SIG-M5 treated with dmso at 0.1 percent for 504 hours (cell line): Measurements from ENCODE around the gene ACAP3.

ENCODE experiments used
- DNase-seq: peaks from one replicate; lab custom pipeline; 2025; ENCODE audit not compliant: unreplicated experiment; lab: John Stamatoyannopoulos, UW

Gene ACAP3

DNA sequence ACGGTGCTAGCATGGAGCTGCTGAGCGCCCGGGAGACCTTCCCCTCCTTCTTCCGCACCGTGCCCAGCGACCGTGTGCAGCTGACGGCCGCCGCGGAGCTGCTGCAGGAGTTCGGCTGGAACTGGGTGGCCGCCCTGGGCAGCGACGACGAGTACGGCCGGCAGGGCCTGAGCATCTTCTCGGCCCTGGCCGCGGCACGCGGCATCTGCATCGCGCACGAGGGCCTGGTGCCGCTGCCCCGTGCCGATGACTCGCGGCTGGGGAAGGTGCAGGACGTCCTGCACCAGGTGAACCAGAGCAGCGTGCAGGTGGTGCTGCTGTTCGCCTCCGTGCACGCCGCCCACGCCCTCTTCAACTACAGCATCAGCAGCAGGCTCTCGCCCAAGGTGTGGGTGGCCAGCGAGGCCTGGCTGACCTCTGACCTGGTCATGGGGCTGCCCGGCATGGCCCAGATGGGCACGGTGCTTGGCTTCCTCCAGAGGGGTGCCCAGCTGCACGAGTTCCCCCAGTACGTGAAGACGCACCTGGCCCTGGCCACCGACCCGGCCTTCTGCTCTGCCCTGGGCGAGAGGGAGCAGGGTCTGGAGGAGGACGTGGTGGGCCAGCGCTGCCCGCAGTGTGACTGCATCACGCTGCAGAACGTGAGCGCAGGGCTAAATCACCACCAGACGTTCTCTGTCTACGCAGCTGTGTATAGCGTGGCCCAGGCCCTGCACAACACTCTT lies 24.5 kb upstream of the ACAP3 start:
- no peak for DNase-seq

DNA sequence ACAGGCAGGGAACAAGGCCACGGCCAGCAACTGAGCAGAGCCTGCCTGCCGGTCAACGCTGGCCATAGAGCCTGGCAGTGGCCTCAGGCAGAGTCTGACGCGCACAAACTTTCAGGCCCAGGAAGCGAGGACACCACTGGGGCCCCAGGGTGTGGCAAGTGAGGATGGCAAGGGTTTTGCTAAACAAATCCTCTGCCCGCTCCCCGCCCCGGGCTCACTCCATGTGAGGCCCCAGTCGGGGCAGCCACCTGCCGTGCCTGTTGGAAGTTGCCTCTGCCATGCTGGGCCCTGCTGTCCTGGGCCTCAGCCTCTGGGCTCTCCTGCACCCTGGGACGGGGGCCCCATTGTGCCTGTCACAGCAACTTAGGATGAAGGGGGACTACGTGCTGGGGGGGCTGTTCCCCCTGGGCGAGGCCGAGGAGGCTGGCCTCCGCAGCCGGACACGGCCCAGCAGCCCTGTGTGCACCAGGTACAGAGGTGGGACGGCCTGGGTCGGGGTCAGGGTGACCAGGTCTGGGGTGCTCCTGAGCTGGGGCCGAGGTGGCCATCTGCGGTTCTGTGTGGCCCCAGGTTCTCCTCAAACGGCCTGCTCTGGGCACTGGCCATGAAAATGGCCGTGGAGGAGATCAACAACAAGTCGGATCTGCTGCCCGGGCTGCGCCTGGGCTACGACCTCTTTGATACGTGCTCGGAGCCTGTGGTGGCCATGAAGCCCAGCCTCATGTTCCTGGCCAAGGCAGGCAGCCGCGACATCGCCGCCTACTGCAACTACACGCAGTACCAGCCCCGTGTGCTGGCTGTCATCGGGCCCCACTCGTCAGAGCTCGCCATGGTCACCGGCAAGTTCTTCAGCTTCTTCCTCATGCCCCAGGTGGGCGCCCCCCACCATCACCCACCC lies 23.6 kb upstream of the ACAP3 start, which contains the start of gene TAS1R3:
TAS1R3 (plus strand) TSS at position 213 of the 898 bp plus-strand sequence; CDS start at position 279, 66 bp downstream.
- DNase-seq: no peak

DNA sequence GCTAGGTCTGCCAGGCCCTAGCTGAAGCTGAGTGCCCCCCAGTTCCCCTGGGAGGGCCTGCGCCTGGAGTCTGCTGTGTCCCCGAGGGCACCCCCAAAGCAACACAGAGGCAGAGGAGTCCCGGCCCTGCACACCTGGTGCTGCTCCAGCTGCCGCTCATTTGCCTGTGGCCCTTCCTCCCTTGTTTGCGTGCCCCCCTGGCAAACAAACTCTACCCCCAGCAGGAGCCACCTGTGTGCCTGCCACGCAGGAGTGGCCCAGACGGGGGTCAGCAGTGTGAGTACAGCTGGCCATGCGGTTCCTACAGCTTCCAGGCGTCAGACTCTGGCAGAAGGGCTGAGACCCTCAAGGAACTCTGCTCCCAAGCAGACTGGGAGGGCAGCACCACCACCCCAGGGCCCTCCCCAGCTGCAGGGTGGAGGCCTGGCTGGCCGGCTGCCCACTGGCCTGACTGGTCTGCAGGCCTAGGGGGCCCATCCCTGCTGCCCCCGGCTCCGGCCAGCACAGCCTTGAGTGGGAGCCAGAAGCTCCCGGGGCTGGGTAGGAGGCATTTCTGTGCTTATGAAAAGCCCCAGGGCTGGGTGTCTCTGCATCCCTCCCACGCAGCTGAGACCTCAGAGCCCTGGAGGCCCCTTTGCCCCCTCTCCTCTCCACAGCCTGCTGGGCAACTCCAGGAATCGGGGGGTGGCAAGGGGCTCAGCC lies 22.8 kb upstream of the ACAP3 start:
- no peak for DNase-seq

DNA sequence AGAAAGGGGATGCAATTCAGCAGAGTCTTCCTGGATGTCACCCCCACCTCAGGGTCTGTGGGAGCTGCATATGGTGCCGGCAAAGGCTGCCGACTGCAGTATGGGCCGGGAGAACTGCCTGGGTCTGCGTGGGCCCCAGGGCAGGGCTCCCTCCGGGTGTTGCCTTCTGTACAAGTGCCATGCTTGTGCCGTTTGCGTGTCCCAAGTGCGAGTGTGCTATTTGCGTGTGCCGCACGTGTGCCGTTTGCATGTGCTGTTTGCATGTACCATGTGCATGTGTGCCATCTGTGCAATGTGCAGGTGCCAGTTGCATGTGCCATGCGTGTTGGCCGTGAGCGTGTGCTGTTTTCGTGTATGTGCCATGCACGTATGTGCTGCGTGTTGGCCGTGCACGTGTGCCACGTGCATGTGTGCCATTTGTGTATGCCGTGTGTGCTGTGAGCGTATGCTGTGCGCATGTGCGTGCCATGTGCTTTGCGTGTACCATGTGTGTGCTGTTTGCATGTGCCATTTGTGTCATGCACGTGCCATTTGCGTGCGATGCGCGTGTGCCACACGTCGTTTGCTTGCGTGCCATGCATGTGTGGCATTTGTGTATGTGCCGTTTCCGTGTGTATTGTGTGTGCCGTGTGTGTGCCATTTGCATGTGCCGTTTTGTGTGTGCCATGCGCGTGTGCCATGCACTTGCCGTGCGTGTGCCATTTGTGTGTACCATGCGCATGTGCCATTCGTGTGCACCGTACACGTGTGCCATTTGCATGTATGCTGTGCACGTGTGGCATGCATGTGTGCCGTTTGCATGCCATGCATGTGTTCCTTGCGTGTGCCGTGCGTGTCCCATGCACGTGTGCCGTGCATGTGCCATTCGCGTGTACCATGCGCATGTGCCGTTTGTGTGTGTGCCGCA lies 21.8 kb upstream of the ACAP3 start:
- no peak for DNase-seq

DNA sequence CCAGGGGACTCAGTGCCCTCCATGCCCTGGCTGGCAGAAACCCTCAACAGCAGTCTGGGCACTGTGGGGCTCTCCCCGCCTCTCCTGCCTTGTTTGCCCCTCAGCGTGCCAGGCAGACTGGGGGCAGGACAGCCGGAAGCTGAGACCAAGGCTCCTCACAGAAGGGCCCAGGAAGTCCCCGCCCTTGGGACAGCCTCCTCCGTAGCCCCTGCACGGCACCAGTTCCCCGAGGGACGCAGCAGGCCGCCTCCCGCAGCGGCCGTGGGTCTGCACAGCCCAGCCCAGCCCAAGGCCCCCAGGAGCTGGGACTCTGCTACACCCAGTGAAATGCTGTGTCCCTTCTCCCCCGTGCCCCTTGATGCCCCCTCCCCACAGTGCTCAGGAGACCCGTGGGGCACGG lies 20.5 kb upstream of the ACAP3 start:
- no peak for DNase-seq

DNA sequence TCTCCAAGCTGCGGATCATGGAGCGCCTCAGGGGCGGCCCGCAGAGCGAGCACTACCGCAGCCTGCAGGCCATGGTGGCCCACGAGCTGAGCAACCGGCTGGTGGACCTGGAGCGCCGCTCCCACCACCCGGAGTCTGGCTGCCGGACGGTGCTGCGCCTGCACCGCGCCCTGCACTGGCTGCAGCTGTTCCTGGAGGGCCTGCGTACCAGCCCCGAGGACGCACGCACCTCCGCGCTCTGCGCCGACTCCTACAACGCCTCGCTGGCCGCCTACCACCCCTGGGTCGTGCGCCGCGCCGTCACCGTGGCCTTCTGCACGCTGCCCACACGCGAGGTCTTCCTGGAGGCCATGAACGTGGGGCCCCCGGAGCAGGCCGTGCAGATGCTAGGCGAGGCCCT lies 19.6 kb upstream of the ACAP3 start:
- no peak for DNase-seq

DNA sequence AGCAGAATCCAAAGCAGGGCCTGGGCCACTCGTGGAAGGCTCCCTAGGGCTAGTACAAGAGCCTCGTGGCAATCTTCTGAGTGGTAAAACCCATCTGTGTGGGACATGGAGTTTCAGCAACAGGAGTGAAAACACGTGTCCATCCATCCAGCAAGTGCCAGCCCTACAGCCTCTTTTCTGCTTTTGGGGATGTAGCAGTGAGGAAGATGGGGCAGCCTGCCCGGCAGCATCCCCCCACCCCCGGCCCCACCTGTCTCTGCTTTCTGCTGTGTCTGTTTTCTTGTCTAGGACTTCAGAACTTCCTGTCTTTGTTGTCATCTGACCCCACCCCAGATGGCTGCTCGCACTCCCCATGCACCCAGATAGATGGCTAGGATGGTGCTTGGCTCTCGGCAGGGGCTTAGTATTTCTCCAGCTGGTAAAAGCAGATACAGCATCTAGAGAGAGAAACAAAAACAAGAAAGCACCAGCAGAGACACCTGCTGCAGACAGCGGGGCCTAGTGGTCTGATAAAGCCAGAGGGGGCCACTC lies 18.4 kb upstream of the ACAP3 start:
- no peak for DNase-seq

DNA sequence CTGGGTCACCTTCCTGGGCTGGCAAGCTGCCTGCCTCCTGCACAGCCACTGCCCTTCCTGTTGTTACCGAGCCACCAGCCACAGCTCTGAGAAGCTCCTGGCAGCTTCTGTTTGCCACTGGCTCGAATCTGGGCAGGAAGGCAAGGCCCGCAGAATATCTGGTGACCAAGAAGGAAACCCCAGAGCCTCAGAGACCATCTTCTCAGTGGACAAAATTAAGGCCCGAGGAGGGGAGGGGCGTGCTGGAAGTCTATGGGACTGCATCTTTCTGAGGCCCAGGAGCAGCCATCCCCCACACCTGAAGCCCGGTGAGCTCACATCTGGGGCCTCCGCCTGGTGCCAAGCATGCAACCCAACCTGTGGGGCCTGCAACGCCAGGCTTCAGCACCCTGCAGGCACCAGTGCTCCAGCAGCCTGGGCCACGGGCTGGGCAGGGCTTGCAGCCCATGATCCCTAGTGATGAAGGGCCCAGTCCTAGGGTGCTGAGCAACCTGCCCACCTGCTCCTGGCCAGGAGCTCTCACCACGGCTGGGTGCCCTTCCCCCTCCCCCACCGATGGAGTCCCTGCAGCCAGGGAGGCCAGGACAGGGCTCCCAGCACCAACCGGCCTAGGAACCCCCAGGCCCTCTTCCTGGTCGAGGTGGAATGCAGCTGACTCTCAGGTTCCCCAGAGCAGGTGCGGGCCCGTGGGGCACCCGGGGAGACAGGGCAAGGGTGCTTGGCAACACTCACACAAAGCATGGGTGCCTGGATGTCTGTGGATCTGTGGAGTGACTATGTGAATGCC lies 17.8 kb upstream of the ACAP3 start:
- DNase-seq: no peak

DNA sequence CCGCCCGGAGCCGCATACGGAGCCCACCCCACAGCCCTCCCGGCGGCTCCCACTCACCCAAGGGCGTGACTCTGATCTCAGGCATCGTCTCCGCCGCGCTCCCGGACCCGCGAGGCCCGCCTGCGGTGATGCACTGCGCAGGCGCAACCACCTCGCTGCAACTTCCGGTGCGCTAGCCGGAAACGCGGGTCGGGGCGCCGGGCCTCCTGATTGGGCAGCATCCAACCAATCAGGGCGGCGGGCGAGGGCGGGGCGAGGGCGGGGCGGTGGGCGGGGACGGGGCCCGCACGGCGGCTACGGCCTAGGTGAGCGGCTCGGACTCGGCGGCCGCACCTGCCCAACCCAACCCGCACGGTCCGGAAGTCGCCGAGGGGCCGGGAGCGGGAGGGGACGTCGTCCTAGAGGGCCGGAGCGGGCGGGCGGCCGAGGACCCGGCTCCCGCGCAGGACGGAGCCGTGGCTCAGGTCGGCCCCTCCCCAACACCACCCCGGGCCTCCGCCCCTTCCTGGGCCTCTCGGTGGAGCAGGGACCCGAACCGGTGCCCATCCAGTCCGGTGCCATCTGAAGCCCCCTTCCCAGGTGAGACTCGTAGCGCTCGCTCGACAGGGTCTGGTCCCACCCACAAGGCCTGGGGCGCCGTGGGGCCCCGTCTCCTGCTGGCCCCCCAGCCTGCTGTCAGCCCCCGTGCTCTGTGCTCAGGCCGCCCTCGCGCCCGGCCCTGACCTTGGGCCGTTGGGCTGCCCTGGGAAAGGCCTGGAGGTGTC lies 17.0 kb upstream of the ACAP3 start, which contains the start of the genes CPTP and INTS11:
CPTP (plus strand) TSS at position 279 of the 764 bp plus-strand sequence. CDS start 2,109 bp downstream, outside the sequence.
INTS11 (minus strand) TSS at position 137 of the 764 bp plus-strand sequence; CDS start at position 85, 52 bp downstream.
- peak; percentile 79 for DNase-seq

DNA sequence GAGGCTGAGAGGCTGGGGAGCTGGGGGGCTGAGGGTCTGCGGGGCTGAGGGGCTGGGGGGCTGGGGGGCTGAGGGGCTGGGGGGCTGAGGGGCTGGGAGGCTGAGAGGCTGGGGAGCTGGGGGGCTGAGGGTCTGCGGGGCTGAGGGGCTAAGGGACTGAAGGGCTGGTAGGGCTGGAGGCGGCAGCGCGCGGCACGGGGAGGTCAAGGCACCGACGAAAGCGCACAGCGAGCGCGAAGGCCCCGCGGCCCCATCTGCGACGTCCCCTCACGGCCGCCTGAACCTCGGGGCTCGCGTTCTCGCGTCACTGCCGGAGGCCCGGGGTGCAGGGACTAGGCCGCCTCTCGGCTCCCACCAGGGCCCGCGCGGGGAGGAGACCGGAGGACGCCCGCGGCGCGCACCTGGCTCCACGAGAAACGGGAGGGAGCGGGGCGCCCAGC lies 16.4 kb upstream of the ACAP3 start:
- DNase-seq: no peak

DNA sequence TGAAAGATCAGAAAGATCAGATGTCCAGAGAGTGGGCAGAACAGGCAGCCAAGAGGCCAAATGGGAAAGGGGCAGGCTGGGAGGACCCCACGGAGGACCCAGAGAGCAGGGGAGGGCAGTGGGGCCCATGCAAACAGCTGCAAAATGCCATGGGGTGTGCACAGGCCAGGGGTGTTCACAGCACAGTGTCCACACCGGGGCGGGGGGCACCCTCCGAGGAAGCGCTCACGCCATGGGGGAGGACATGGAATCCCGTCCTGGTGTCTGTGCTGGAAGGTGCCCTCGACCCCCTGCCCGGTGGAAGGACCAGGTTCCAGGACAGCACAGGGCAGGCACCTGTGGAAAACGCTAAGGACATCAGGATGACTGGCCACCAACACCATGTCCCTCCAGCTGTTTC lies 15.2 kb upstream of the ACAP3 start:
- no peak for DNase-seq

DNA sequence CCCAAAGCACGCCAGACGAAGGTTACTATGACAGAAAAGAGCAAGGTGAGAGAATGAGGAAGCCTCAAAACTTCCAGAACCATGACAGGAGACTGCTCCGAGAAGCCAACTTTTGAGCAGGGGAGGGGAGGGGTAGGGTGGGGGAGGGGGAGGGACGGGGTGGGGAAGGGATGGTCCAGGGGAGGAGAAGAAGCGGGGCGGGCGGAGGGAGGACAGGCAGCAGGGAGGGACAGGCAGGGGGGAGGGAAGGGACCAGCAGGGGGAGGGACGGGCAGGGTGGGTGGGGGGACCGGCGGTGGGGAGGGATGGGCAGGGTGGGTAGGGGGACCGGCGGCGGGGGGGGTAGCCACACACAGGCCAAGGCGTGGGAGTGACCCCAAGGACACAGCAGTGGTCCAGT lies 14.7 kb upstream of the ACAP3 start:
- no peak for DNase-seq

DNA sequence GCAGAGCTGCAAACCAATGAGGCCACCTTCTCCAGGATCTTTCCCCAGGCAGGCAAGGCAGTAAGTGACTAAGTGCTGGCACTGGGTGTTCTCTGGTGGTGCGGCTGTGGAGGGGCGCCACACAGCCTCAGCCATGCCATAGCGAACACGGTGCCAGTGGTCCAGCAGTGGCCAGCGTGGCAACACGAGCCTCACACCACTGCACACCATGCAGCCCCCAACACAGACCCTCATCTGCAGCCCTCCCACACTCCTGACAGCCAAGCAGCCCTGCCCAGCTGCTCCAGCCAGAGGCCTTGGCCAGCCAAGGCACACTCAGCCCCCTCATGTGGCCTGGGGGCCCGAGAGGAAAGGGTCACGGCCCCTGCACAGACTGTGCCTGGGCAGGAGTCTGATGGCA lies 13.7 kb upstream of the ACAP3 start:
- DNase-seq: no peak

DNA sequence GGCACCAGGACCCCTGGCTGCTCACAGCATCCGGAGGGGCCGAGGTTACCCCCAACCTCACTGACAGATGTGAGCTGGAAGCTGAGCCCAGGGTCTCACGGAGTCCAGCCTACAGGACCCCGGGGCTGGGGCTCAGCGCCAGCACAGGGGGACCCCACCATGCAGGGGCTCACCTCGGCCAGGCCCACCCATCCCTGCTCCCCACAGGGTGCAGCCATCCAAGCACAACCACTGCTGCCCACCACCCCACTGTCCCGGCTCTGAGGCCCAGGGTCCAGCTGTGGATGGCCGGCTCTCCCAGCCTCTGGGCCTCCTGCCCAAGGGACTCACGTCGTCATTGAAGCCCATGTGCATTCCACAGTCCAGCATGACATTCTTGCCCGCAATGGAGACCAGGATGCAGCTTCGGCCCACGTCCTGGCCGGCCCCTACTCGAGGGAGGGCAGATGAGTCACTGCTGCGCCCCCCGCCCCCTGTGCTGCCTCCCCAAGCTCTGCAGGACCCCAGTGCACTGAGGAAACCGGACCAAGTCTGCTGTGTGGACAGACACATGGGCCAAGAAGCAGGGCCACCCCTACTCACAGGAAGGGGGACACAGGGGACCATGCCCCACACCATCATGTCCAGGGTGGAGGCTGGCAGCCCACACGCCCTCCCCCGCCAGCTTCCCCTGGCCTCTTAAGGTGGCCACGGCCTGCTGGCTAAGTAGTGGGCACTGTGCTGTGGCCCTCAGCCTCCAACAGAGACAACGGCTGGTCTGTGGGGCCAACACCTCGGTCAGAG lies 13.1 kb upstream of the ACAP3 start:
- DNase-seq: no peak

DNA sequence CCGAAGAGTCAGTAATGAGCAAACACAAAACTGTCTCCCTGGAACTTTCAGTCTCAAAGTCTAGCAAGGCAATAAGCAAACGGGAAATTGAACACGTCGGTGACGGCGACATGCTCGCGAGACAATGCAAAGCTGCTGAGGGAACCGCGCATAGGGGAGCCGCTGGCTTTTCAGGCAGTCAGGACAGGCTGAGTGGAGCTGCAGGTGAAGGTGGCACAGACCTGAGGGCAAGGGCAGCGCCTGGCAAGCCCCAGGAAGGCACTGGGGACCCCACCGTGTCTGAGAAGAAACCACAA lies 11.9 kb upstream of the ACAP3 start:
- DNase-seq: no peak

DNA sequence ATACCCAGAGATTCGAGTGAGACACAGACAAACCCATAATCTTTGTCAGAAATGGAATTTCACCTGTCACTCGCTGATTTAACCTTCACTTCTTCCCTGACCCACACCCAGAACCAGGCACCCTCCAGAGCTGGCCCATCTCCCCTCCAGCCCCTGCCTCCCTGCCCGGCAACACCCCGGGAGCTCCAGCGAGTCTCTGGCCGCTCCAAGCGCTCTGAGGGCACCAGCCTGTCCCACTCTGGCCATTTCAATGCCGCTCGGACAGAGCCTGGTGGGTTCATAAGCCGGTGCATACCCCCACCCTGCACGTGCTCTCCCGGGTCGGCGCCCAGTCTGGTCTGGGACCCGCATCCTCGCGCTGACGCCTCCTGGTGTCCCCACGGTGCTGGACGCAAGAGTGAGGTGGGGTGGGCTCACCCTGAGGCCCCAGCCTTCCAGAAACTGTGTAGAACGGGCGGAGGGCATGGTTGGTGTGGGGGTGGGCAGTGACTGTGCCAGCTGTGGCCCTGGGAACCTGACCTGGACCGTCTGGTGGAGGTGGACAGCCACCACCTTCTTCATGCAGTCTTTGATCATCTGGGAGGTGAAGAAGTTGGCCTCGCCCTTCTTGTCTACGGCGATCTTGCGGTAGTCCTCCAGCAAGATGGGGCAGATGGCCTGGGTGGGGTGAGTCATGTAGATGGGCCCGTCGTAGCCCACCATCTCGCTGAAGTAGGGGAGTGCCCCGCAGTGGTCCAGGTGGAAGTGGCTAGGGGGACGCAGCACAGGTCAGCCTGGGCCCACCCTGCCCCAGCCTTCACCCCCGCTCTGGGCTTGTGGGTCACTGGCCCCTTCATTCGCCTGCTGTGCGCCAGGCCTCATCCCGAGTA lies 11.3 kb upstream of the ACAP3 start:
- DNase-seq: no peak

DNA sequence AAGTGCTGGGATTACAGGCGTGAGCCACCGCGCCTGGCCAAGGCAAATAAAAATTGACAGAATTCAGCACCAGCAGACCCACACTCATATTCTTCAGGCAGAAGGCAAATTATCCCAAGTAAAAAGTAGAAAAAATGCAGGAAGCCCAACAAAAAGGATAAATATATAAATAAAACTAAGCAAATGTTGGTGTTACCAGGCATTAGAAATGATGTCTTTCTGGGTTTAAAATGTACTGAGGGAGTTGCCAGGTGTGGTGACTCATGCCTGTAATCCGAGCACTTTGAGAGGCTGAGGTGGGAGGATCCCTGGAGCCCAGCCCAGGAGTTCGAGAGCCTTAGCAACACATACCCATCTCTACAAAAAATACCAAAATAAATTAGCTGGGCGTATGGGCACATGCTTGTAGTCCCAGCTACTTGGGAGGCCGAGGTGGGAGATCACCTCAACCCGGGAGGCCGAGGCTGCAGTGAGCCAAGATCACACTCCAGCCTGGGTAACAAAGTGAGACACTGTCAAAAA lies 10.5 kb upstream of the ACAP3 start:
- peak; percentile 17 for DNase-seq
